Measurements from ENCODE around the gene RAPGEF5. TPM values are rescaled to one million over a fixed set of nuclear protein-coding genes. Genes with fewer than 3 reads are reported as not detected.

RAPGEF5 gene
- total RNA-seq, 1 donor from 2014 or later: 5.8 TPM

DNA sequence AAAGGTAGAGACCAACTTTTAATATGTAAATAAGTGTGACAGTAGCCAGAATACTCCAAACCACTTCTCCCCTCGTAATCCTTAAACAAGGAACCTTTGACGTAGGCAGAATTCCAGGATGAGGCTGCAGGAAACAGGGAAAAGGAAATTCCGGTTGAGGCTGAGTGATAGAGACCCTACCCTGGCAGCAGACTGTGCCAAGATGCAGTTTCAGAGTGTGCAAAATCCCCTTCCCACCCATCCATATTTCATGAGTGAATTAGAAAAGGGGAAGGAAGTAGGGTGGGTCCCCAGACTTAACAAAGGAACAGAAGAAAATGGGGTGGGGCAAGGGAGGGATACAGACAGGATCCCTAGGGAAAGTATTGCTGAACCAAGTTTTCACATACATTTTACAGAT, 143.0 kb downstream of the RAPGEF5 start:
- H3K4me3 ChIP-seq (ENCODE audit: low read depth, low read length): no peak overlapping the region
- DNase-seq (ENCODE audit: low read depth): no peak
- no peaks in the 10 kb centered on the region for H3K36me3 ChIP-seq (ENCODE audit: control insufficient read depth, insufficient read depth, low read length)
- TF ChIP-seq CTCF (IDR thresholded peaks at IDR 0.05; ENCODE audit: insufficient read depth, low read length, severe bottlenecking): no peak
- no peak for FAIRE-seq
- H3K27me3 ChIP-seq (ENCODE audit: control insufficient read depth, insufficient read depth, low read length): no peaks in the 10 kb centered on the region

DNA sequence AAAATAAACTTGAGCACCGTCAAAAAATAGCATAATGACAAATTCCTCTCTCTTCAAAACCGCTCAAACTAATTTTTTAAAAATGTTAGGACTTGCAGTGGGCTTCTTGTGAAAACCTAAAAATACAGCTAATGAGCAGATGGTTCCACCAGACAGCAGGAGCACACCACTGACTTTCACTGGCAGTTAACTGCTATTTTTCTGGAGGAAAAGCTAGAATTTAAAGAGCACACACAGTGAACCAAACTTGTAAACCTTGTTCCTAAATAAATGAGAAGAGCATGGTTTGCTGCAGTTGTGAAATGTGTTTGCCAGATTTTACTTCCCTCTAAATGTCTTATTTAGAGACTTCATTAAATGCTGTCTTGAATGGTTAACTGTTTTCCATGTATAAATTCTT, 143.9 kb downstream of the RAPGEF5 start:
- FAIRE-seq: no peak
- no peak for DNase-seq (ENCODE audit: low read depth)
- no peaks in the 10 kb centered on the region for H3K27me3 ChIP-seq (ENCODE audit: control insufficient read depth, insufficient read depth, low read length)
- H3K4me3 ChIP-seq (ENCODE audit: low read depth, low read length): no peak overlapping the region
- TF ChIP-seq CTCF (IDR thresholded peaks at IDR 0.05; ENCODE audit: insufficient read depth, low read length, severe bottlenecking): no peak
- H3K36me3 ChIP-seq (ENCODE audit: control insufficient read depth, insufficient read depth, low read length): no peaks in the 10 kb centered on the region

DNA sequence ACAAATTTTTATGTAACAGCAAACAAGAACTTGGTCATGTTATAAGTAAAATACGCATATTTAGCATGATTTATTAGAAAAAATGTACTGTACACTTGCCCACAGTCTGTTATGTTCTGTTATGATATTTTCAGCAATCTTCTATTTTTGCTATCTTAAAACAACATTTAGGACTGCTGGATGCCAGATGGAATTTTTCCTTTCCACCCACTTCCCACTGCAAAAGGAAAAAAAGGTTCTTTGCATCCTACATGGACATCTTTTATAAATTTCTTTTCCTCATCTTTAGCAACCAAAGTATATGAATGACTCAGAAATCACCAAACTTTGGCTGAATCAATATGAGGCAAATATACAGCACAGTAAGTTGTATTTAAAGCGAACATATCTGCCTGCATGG, 146.0 kb downstream of the RAPGEF5 start:
- H3K27me3 ChIP-seq (ENCODE audit: control insufficient read depth, insufficient read depth, low read length): no peaks in the 10 kb centered on the region
- DNase-seq (ENCODE audit: low read depth) (no peak), FAIRE-seq (no peak)
- no peak overlapping the region for H3K4me3 ChIP-seq (ENCODE audit: low read depth, low read length)
- H3K36me3 ChIP-seq (ENCODE audit: control insufficient read depth, insufficient read depth, low read length): no peaks in the 10 kb centered on the region
- no peak for TF ChIP-seq CTCF (IDR thresholded peaks at IDR 0.05; ENCODE audit: insufficient read depth, low read length, severe bottlenecking)

GRCh38 chr7:22210355-22210754, 146.6 kb downstream of the RAPGEF5 start:
- Histone ChIP-seq H3K27me3 (ENCODE audit: control insufficient read depth, insufficient read depth, low read length) (no peaks in the 10 kb centered on the region), H3K36me3 (ENCODE audit: control insufficient read depth, insufficient read depth, low read length) (no peaks in the 10 kb centered on the region), H3K4me3 (ENCODE audit: low read depth, low read length) (no peak overlapping the region)
- no peak for TF ChIP-seq CTCF (IDR thresholded peaks at IDR 0.05; ENCODE audit: insufficient read depth, low read length, severe bottlenecking)
- DNase-seq (ENCODE audit: low read depth) (peak; percentile 26), FAIRE-seq (no peak)

- no peak overlapping the region for H3K4me3 ChIP-seq (ENCODE audit: low read depth, low read length)
- DNase-seq (ENCODE audit: low read depth): peak; percentile 80
- H3K27me3 ChIP-seq (ENCODE audit: control insufficient read depth, insufficient read depth, low read length): no peaks in the 10 kb centered on the region
- no peak for TF ChIP-seq CTCF (IDR thresholded peaks at IDR 0.05; ENCODE audit: insufficient read depth, low read length, severe bottlenecking)
- FAIRE-seq: no peak
- H3K36me3 ChIP-seq (ENCODE audit: control insufficient read depth, insufficient read depth, low read length): no peaks in the 10 kb centered on the region
Observed at GRCh38 chr7:22208799-22209198, 148.2 kb downstream of the RAPGEF5 start.

DNA sequence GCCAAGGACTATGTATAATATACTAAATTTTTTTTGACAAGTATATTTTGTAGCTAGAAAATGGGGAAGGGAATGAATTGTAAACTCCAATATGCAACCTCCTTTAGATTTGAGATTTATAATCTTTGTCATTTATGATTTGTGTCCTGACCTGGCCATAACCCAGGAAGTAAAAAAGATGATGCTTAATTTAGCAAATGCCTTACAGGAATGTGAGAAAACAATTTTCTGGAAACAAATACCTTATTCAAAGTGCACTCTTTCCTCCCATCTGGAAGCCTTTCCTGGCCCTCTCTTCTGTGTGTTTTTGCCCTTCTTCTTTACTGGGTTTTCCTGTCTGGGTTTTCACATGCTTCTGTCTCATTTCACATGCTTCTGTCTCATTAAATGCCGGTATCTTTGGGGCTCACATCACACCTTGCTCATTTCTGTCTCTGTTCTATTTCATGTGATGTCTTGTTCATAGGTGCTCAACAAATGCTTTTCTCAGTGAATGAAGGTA, 149.2 kb downstream of the RAPGEF5 start:
- FAIRE-seq: no peak
- no peak for DNase-seq (ENCODE audit: low read depth)
- no peaks in the 10 kb centered on the region for H3K36me3 ChIP-seq (ENCODE audit: control insufficient read depth, insufficient read depth, low read length)
- no peaks in the 10 kb centered on the region for H3K27me3 ChIP-seq (ENCODE audit: control insufficient read depth, insufficient read depth, low read length)
- TF ChIP-seq CTCF (IDR thresholded peaks at IDR 0.05; ENCODE audit: insufficient read depth, low read length, severe bottlenecking): no peak
- H3K4me3 ChIP-seq (ENCODE audit: low read depth, low read length): no peak overlapping the region

All from bronchial epithelial cell (primary cell).